ENCODE measurements around the gene SEC24C.
"Not testable (repeated sequence)": the region's sequence is repeated elsewhere in the genome, so short reads cannot be mapped to it uniquely, and the experiment has no call there.

SEC24C gene

GRCh38 chr10:73774637-73775036 is 30.5 kb downstream of the SEC24C start:
- no peak for DNase-seq

- no peak for DNase-seq
Measured at GRCh38 chr10:73779018-73779417, 34.8 kb downstream of the SEC24C start.

- no peak for DNase-seq
Measured at GRCh38 chr10:73779539-73780197, 35.5 kb downstream of the SEC24C start.

GRCh38 chr10:73780301-73780700 is 36.1 kb downstream of the SEC24C start:
- no peak for DNase-seq

GRCh38 chr10:73780966-73781365 is 36.8 kb downstream of the SEC24C start:
- DNase-seq = no peak

- no peak for DNase-seq
Measured at GRCh38 chr10:73781548-73781878, 37.3 kb downstream of the SEC24C start.

- peak; percentile 37 for DNase-seq
Measured at GRCh38 chr10:73781879-73782748, 37.9 kb downstream of the SEC24C start, which contains the start of gene CHCHD1. Gene CHCHD1 (plus strand): TSS chr10:73782048. CDS start chr10:73782076, 28 bp downstream.

GRCh38 chr10:73782749-73783085 is 38.5 kb downstream of the SEC24C start:
- no peak for DNase-seq

- peak; percentile 78 for DNase-seq
Measured at GRCh38 chr10:73785211-73785720, 41.1 kb downstream of the SEC24C start, which contains the start of gene ZSWIM8. Gene ZSWIM8 (plus strand): TSS chr10:73785606. CDS start chr10:73785879, 273 bp downstream.

GRCh38 chr10:73785721-73786511 is 41.7 kb downstream of the SEC24C start:
- DNase-seq = no peak

- DNase-seq = no peak
Measured at GRCh38 chr10:73786512-73786885, 42.3 kb downstream of the SEC24C start.

- not testable (repeated sequence) for DNase-seq
Measured at GRCh38 chr10:73787031-73787800, 43.0 kb downstream of the SEC24C start.

- no peak for DNase-seq
Measured at GRCh38 chr10:73788864-73789658, 44.9 kb downstream of the SEC24C start.

- no peak for DNase-seq
Measured at GRCh38 chr10:73789659-73790055, 45.5 kb downstream of the SEC24C start.

GRCh38 chr10:73790886-73791625 is 46.9 kb downstream of the SEC24C start:
- DNase-seq = no peak

- no peak for DNase-seq
Measured at GRCh38 chr10:73791871-73792400, 47.8 kb downstream of the SEC24C start.

GRCh38 chr10:73793456-73793855 is 49.3 kb downstream of the SEC24C start:
- DNase-seq = no peak

- DNase-seq = not testable (repeated sequence)
Measured at GRCh38 chr10:73795491-73795890, 51.3 kb downstream of the SEC24C start.

- DNase-seq = not testable (repeated sequence)
Measured at GRCh38 chr10:73796035-73796434, 51.9 kb downstream of the SEC24C start.

- DNase-seq = no peak
Measured at GRCh38 chr10:73796766-73797165, 52.6 kb downstream of the SEC24C start.

Measured in DMS79 treated with DMSO at 0.1 percent for 48 hours (cell line).